Mesendoderm (in vitro differentiated cells): ENCODE data around the gene TAF8.
A peak's percentile ranks its signal among the peaks of the same experiment; 100 is the strongest.

Source experiments
- DNase-seq: peaks from one replicate; pipeline ENCODE4 v3.0.0; 2013
- H2AK5ac ChIP-seq: 2 replicates; pipeline ENCODE4 v1.6.1; 2013; ENCODE audit warnings: low read length, inconsistent platforms
- H2BK120ac ChIP-seq: 2 replicates; pipeline ENCODE4 v1.6.1; 2013; ENCODE audit warnings: low read depth, mild to moderate bottlenecking, low read length, moderate library complexity, mixed read lengths
- H2BK15ac ChIP-seq: replicated peaks from 2 replicates; pipeline ENCODE4 v1.6.1; 2013; ENCODE audit warnings: low read depth, mild to moderate bottlenecking, moderate library complexity
- H2BK5ac ChIP-seq: 2 replicates; pipeline ENCODE4 v1.6.1; 2013; ENCODE audit warnings: low read length, inconsistent platforms
- H3K18ac ChIP-seq: 2 replicates; pipeline ENCODE4 v1.6.1; 2013; ENCODE audit warnings: mild to moderate bottlenecking, low read length, mixed read lengths
- H3K23ac ChIP-seq: one replicate; pipeline ENCODE4 v1.6.1; 2013; ENCODE audit warnings: low read length
- H3K27ac ChIP-seq: 2 replicates; pipeline ENCODE4 v1.5.1; 2013; ENCODE audit warnings: low read depth, mild to moderate bottlenecking, inconsistent platforms, low read length, moderate library complexity
- H3K27me3 ChIP-seq: 2 replicates; pipeline ENCODE4 v1.6.1; 2013; ENCODE audit warnings: low read length, control low read depth, mild to moderate bottlenecking, inconsistent platforms; ENCODE audit not compliant: insufficient read depth, poor library complexity
- H3K36me3 ChIP-seq: 2 replicates; pipeline ENCODE4 v1.6.1; 2013; ENCODE audit warnings: low read length, inconsistent platforms; ENCODE audit not compliant: control insufficient read depth, insufficient read depth
- H3K4ac ChIP-seq: one replicate; pipeline ENCODE4 v1.6.1; 2013; ENCODE audit warnings: low read depth, mild to moderate bottlenecking, low read length, moderate library complexity
- H3K4me1 ChIP-seq: 2 replicates; pipeline ENCODE4 v1.6.1; 2013; ENCODE audit warnings: low read depth, low read length, inconsistent platforms; ENCODE audit not compliant: control insufficient read depth
- H3K4me2 ChIP-seq: 2 replicates; pipeline ENCODE4 v1.6.1; 2013; ENCODE audit warnings: low read length
- H3K4me3 ChIP-seq: 2 replicates; pipeline ENCODE4 v1.5.1; 2013; ENCODE audit warnings: mild to moderate bottlenecking, low read length
- H3K56ac ChIP-seq: one replicate; pipeline ENCODE4 v1.6.1; 2013; ENCODE audit warnings: low read length
- H3K79me1 ChIP-seq: 2 replicates; pipeline ENCODE4 v1.6.1; 2013; ENCODE audit warnings: low read length, inconsistent platforms
- H3K79me2 ChIP-seq: 2 replicates; pipeline ENCODE4 v1.6.1; 2013; ENCODE audit warnings: mild to moderate bottlenecking, low read length; ENCODE audit not compliant: control insufficient read depth, insufficient read depth
- H3K9ac ChIP-seq: 2 replicates; pipeline ENCODE4 v1.6.1; 2013; ENCODE audit warnings: low read length, inconsistent platforms
- H4K5ac ChIP-seq: one replicate; pipeline ENCODE4 v1.6.1; 2013; ENCODE audit warnings: low read length
- H4K8ac ChIP-seq: one replicate; pipeline ENCODE4 v1.6.1; 2013; ENCODE audit warnings: low read depth, mild to moderate bottlenecking, control low read depth, low read length, moderate library complexity
- WGBS: extraction: QIAGEN DNeasy Blood & Tissue Kit; methylation state at CpG from one replicate; pipeline ENCODE4 v1.1.7; 2013; ENCODE audit warnings: low lambda C conversion rate, missing lambda C conversion rate; ENCODE audit not compliant: insufficient coverage; ENCODE audit errors: extremely low coverage; 5-methylcytosine and 5-hydroxymethylcytosine counted together

Gene TAF8

GRCh38 chr6:42009844-42010184, 40.5 kb upstream of the TAF8 start:
- H3K4ac ChIP-seq = no peak overlapping the region
- H3K79me2 ChIP-seq = no peaks in the 10 kb centered on the region
- no peak overlapping the region for H2BK120ac ChIP-seq
- no peaks in the 10 kb centered on the region for H3K27me3 ChIP-seq
- no peak overlapping the region for H3K4me3 ChIP-seq
- H4K8ac ChIP-seq = no peak overlapping the region
- H2BK15ac ChIP-seq = no peak overlapping the region
- no peak overlapping the region for H3K18ac ChIP-seq
- peaks cover 5% of the 10 kb centered on the region for H3K4me1 ChIP-seq
- H3K23ac ChIP-seq = no peak overlapping the region
- no peak overlapping the region for H2AK5ac ChIP-seq
- no peak overlapping the region for H3K9ac ChIP-seq
- DNase-seq = peak; percentile 69
- no peak overlapping the region for H2BK5ac ChIP-seq
- H3K27ac ChIP-seq = no peak overlapping the region
- no peak overlapping the region for H3K4me2 ChIP-seq
- H3K36me3 ChIP-seq = no peaks in the 10 kb centered on the region
- peak overlapping the region; percentile 30 for H3K56ac ChIP-seq
- H3K79me1 ChIP-seq = no peaks in the 10 kb centered on the region
- no peak overlapping the region for H4K5ac ChIP-seq

- no peak overlapping the region for H3K4ac ChIP-seq
- H3K27me3 ChIP-seq = no peaks in the 10 kb centered on the region
- H3K4me3 ChIP-seq = no peak overlapping the region
- H2BK5ac ChIP-seq = no peak overlapping the region
- H3K4me1 ChIP-seq = peaks cover 5% of the 10 kb centered on the region
- no peak overlapping the region for H4K8ac ChIP-seq
- peak; percentile 77 for DNase-seq
- H4K5ac ChIP-seq = no peak overlapping the region
- no peak overlapping the region for H3K56ac ChIP-seq
- H3K4me2 ChIP-seq = no peak overlapping the region
- H2AK5ac ChIP-seq = no peak overlapping the region
- no peaks in the 10 kb centered on the region for H3K79me1 ChIP-seq
- H3K23ac ChIP-seq = no peak overlapping the region
- no peaks in the 10 kb centered on the region for H3K36me3 ChIP-seq
- H2BK120ac ChIP-seq = no peak overlapping the region
- WGBS = no CpG with 5 or more reads among the region's 11 CpGs
- no peak overlapping the region for H3K9ac ChIP-seq
- H3K79me2 ChIP-seq = no peaks in the 10 kb centered on the region
- H3K27ac ChIP-seq = no peak overlapping the region
- H2BK15ac ChIP-seq = no peak overlapping the region
- H3K18ac ChIP-seq = no peak overlapping the region
Observed at GRCh38 chr6:42010185-42010891, 40.0 kb upstream of the TAF8 start.

- Histone ChIP-seq H3K23ac (no peak overlapping the region), H3K56ac (no peak overlapping the region), H4K5ac (no peak overlapping the region), H2BK15ac (no peak overlapping the region), H4K8ac (no peak overlapping the region), H3K4me2 (no peak overlapping the region), H2AK5ac (no peak overlapping the region), H3K27ac (no peak overlapping the region), H3K4ac (no peak overlapping the region), H3K4me3 (no peak overlapping the region), H3K9ac (no peak overlapping the region), H3K79me1 (no peaks in the 10 kb centered on the region), H3K27me3 (no peaks in the 10 kb centered on the region), H2BK120ac (no peak overlapping the region), H3K36me3 (no peaks in the 10 kb centered on the region), H3K18ac (no peak overlapping the region), H3K4me1 (peaks cover 5% of the 10 kb centered on the region), H3K79me2 (no peaks in the 10 kb centered on the region), H2BK5ac (no peak overlapping the region)
- WGBS = no CpG with 5 or more reads among the region's 1 CpG
- DNase-seq = no peak
Observed at GRCh38 chr6:42010909-42011308, 39.4 kb upstream of the TAF8 start.

- H4K5ac ChIP-seq = no peak overlapping the region
- DNase-seq = no peak
- H3K27ac ChIP-seq = no peak overlapping the region
Observed at GRCh38 chr6:42012501-42013133, 37.7 kb upstream of the TAF8 start.

GRCh38 chr6:42013134-42013516, 37.2 kb upstream of the TAF8 start:
- no peaks in the 10 kb centered on the region for H3K27me3 ChIP-seq
- H3K18ac ChIP-seq = no peak overlapping the region
- H2BK15ac ChIP-seq = no peak overlapping the region
- peaks cover 5% of the 10 kb centered on the region for H3K4me1 ChIP-seq
- H2BK120ac ChIP-seq = no peak overlapping the region
- no peak overlapping the region for H4K8ac ChIP-seq
- H3K79me2 ChIP-seq = no peaks in the 10 kb centered on the region
- no peak overlapping the region for H3K4me2 ChIP-seq
- no CpG with 5 or more reads among the region's 2 CpGs for WGBS
- no peaks in the 10 kb centered on the region for H3K36me3 ChIP-seq
- H3K56ac ChIP-seq = no peak overlapping the region
- no peak overlapping the region for H3K4me3 ChIP-seq
- no peak overlapping the region for H3K23ac ChIP-seq
- no peak overlapping the region for H4K5ac ChIP-seq
- H2AK5ac ChIP-seq = no peak overlapping the region
- no peak overlapping the region for H3K27ac ChIP-seq
- no peak overlapping the region for H3K9ac ChIP-seq
- DNase-seq = no peak
- H3K4ac ChIP-seq = no peak overlapping the region
- no peaks in the 10 kb centered on the region for H3K79me1 ChIP-seq
- no peak overlapping the region for H2BK5ac ChIP-seq

More at GRCh38 chr6:42012501-42013133, 37.7 kb upstream of the TAF8 start:
- Histone ChIP-seq H2AK5ac (no peak overlapping the region), H2BK15ac (no peak overlapping the region), H3K36me3 (no peaks in the 10 kb centered on the region), H3K79me2 (no peaks in the 10 kb centered on the region), H3K79me1 (no peaks in the 10 kb centered on the region), H4K8ac (no peak overlapping the region), H3K23ac (no peak overlapping the region), H3K56ac (no peak overlapping the region), H3K4me3 (no peak overlapping the region), H3K4me1 (peaks cover 5% of the 10 kb centered on the region), H3K4me2 (no peak overlapping the region), H3K4ac (no peak overlapping the region), H2BK120ac (no peak overlapping the region), H3K18ac (no peak overlapping the region), H3K27me3 (no peaks in the 10 kb centered on the region), H3K9ac (no peak overlapping the region), H2BK5ac (no peak overlapping the region)
- no CpG with 5 or more reads among the region's 3 CpGs for WGBS
